ENCODE results near the gene SEC22C. TPM values are rescaled to one million over a fixed set of nuclear protein-coding genes. Genes with fewer than 3 reads are reported as not detected.
"Not testable (repeated sequence)": the region's sequence is repeated elsewhere in the genome, so short reads cannot be mapped to it uniquely, and the experiment has no call there.

SEC22C gene
- polyA plus RNA-seq, 1 of the 3 experiments (the other 2 are of a cell fraction) = 28.5 TPM

DNA sequence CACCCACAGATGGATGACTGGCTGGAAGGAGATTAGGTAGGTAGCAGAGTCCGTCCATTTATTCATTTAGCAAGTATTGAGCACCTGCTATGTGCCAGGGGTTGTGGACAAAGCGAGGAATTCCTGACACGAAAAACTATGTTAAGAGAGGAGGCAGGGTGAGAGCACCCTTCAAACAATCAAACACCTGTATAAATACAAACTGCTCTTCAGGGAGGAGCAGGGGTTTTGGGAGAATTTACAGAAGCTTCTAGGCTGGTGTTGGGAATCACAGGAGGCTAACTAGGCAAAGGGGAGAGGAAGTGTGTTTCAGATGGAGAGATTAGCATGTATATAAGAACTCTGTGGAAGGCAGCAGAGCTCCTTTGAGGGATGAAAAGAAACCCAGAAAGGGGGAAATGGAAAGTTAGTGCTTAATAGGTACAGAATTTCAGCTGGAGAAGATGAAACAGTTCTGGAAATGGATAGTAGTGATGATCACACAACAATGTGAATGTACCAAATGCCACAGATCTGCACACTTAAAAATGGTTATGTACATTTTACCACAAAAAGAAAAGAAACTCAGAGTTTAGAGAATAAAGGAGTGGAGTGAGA, 805 bp upstream of the SEC22C start:
- H3K27ac ChIP-seq (ENCODE audit: low read depth in 2 of 2, low read length in 1 of 2) = peak overlapping the region; percentile 64 to 82; a peak in 3 of 4 replicates
- H3F3A ChIP-seq (replicated peaks; ENCODE audit: insufficient read depth) = peaks cover 3% of the 10 kb centered on the region
- peak overlapping the region; percentile 93 for H3K4me2 ChIP-seq
- peak overlapping the region; percentile 96 for H2AFZ ChIP-seq (ENCODE audit: low read depth)
- H3K4me1 ChIP-seq (ENCODE audit: control insufficient read depth in 1 of 2, insufficient read depth in 2 of 2, low read depth in 1 of 2, low read length in 1 of 2) = peaks cover 0 to 7% of the 10 kb centered on the region in 2 experiments; a peak in 2 of 4 replicates
- TF ChIP-seq TEAD4 (IDR thresholded peaks at IDR 0.05; ENCODE audit: borderline replicate concordance, insufficient read depth) (no peak), GABPA (IDR thresholded peaks at IDR 0.05; ENCODE audit: low read depth) (no peak), YY1 (IDR thresholded peaks at IDR 0.05; ENCODE audit: low read depth) (no peak), JUND (IDR thresholded peaks at IDR 0.05) (no peak), ELF1 (IDR thresholded peaks at IDR 0.05) (no peak)
- TF ChIP-seq, protein P1, sequence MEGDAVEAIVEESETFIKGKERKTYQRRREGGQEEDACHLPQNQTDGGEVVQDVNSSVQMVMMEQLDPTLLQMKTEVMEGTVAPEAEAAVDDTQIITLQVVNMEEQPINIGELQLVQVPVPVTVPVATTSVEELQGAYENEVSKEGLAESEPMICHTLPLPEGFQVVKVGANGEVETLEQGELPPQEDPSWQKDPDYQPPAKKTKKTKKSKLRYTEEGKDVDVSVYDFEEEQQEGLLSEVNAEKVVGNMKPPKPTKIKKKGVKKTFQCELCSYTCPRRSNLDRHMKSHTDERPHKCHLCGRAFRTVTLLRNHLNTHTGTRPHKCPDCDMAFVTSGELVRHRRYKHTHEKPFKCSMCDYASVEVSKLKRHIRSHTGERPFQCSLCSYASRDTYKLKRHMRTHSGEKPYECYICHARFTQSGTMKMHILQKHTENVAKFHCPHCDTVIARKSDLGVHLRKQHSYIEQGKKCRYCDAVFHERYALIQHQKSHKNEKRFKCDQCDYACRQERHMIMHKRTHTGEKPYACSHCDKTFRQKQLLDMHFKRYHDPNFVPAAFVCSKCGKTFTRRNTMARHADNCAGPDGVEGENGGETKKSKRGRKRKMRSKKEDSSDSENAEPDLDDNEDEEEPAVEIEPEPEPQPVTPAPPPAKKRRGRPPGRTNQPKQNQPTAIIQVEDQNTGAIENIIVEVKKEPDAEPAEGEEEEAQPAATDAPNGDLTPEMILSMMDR (IDR thresholded peaks at IDR 0.05) = no peak
- peak overlapping the region; percentile 80 to 92 for H3K4me3 ChIP-seq (ENCODE audit: low read depth in 2 of 2, low read length in 1 of 2)
- peak; percentile 12 for DNase-seq
- no peaks in the 10 kb centered on the region for H4K20me1 ChIP-seq (ENCODE audit: insufficient read depth)
- CTCF ChIA-PET = interaction anchor here (0.6 to 3.2 kb wide), 11 partner anchors 11 to 587 kb away, joined by 3 to 16 read pairs (median 4); partner anchors contain the start of gene ZBTB47
- H3K9me3 ChIP-seq = no peaks in the 10 kb centered on the region
- POLR2A ChIA-PET = interaction anchor here (0.6 to 1.3 kb wide), 3 partner anchors 18 to 258 kb away, joined by 3 to 5 read pairs (median 4); partner anchors contain the start of gene NKTR
- peak overlapping the region; percentile 87 for H3K9ac ChIP-seq
- 0% methylated on average over 3 of the region's 3 CpGs for WGBS (ENCODE audit: low lambda C conversion rate)
- peaks cover 0 to 14% of the 10 kb centered on the region in 2 experiments for H3K36me3 ChIP-seq (replicated peaks in 1 of 2; ENCODE audit: control insufficient read depth in 1 of 2, insufficient read depth in 2 of 2, low read length in 1 of 2)
- H3K79me2 ChIP-seq (ENCODE audit: insufficient read depth) = peaks cover 42% of the 10 kb centered on the region
- no peaks in the 10 kb centered on the region for H3K27me3 ChIP-seq (ENCODE audit: insufficient read depth)
- no peaks in the 10 kb centered on the region for H3K9me2 ChIP-seq

DNA sequence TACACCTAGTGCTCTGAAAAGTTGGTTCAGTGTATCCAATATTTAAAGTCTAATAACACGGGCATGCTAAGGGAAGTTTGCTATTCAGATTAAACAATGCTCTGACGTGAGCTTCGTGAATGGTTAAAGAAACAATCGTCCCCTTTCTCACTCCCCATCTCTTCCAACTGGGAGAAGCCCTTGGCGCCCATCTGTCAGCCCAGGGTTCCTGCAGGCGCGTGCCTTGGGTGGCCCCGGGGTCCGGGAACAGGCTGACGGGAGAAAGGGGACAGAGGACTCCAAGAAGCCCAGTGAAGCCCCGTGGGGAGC, 413 bp downstream of the SEC22C start:
- 0% methylated on average over 8 of the region's 11 CpGs for WGBS (ENCODE audit: low lambda C conversion rate)
- Histone ChIP-seq H3K9me3 (no peaks in the 10 kb centered on the region), H3K79me2 (ENCODE audit: insufficient read depth) (peaks cover 54% of the 10 kb centered on the region), H3K9ac (peak overlapping the region; percentile 87), H3K9me2 (no peaks in the 10 kb centered on the region), H3K4me2 (peak overlapping the region; percentile 93), H3K36me3 (replicated peaks in 1 of 2; ENCODE audit: control insufficient read depth in 1 of 2, insufficient read depth in 2 of 2, low read length in 1 of 2) (peaks cover 0 to 20% of the 10 kb centered on the region in 2 experiments), H3K4me3 (ENCODE audit: low read depth in 2 of 2, low read length in 1 of 2) (peak overlapping the region; percentile 80 to 92), H3F3A (replicated peaks; ENCODE audit: insufficient read depth) (peaks cover 3% of the 10 kb centered on the region), H4K20me1 (ENCODE audit: insufficient read depth) (no peaks in the 10 kb centered on the region), H3K4me1 (ENCODE audit: control insufficient read depth in 1 of 2, insufficient read depth in 2 of 2, low read depth in 1 of 2, low read length in 1 of 2) (peaks cover 0 to 7% of the 10 kb centered on the region in 2 experiments; a peak in 2 of 4 replicates), H3K27ac (ENCODE audit: low read depth in 2 of 2, low read length in 1 of 2) (peak overlapping the region; percentile 64 to 82), H3K27me3 (ENCODE audit: insufficient read depth) (no peaks in the 10 kb centered on the region), H2AFZ (ENCODE audit: low read depth) (peak overlapping the region; percentile 96)
- no peak for DNase-seq
- ChIA-PET CTCF (interaction anchor here (1.0 to 3.2 kb wide), 6 partner anchors 9 to 258 kb away, joined by 3 to 16 read pairs (median 4); partner anchors contain the start of gene ZBTB47), POLR2A (no interaction called here)
- TF ChIP-seq GATA2 (CRISPR knock-in tag; IDR thresholded peaks at IDR 0.05) (no peak), CHD2 (IDR thresholded peaks at IDR 0.05; ENCODE audit: low read length, partially characterized antibody) (no peak)
- TF ChIP-seq, protein P2, sequence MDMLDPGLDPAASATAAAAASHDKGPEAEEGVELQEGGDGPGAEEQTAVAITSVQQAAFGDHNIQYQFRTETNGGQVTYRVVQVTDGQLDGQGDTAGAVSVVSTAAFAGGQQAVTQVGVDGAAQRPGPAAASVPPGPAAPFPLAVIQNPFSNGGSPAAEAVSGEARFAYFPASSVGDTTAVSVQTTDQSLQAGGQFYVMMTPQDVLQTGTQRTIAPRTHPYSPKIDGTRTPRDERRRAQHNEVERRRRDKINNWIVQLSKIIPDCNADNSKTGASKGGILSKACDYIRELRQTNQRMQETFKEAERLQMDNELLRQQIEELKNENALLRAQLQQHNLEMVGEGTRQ (IDR thresholded peaks at IDR 0.05; ENCODE audit: borderline replicate concordance, low read depth, low read length) = no peak

DNA sequence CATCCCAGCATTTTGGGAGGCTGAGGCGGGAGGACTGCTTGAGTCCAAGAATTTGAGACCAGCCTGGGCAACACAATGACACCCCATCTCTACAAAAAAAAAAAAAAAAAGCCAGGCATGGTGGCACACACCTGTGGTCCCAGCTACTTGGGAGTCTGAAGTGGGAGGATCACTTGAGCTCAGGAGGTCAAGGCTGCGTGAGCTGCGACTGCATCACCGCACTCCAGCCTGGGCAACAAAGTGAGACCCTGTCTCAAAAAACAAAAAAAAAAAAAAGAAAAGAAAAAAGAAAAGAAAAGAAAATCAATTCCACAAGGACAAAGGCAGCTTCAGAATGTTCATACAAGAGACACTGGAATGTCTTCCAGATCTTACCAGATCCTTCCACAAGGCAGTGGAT, 2.4 kb downstream of the SEC22C start:
- CTCF ChIA-PET = interaction anchor here (0.9 to 1.0 kb wide), 2 partner anchors 27 to 31 kb away, joined by 3 to 4 read pairs; no protein-coding TSS in a partner anchor
- H3K9me3 ChIP-seq; H3K27ac ChIP-seq (ENCODE audit: low read depth in 2 of 2, low read length in 1 of 2); H3K9ac ChIP-seq; H3K9me2 ChIP-seq; H3F3A ChIP-seq (replicated peaks; ENCODE audit: insufficient read depth); POLR2A ChIA-PET; H2AFZ ChIP-seq (ENCODE audit: low read depth); H3K27me3 ChIP-seq (ENCODE audit: insufficient read depth); H3K4me3 ChIP-seq (ENCODE audit: low read depth in 2 of 2, low read length in 1 of 2); H3K4me1 ChIP-seq (ENCODE audit: control insufficient read depth in 1 of 2, insufficient read depth in 2 of 2, low read depth in 1 of 2, low read length in 1 of 2); DNase-seq; H3K4me2 ChIP-seq; H4K20me1 ChIP-seq (ENCODE audit: insufficient read depth): not testable (repeated sequence)
- peaks cover 4 to 39% of the 10 kb centered on the region in 2 experiments for H3K36me3 ChIP-seq (replicated peaks in 1 of 2; ENCODE audit: control insufficient read depth in 1 of 2, insufficient read depth in 2 of 2, low read length in 1 of 2)
- WGBS (ENCODE audit: low lambda C conversion rate) = 98% methylated on average over 4 of the region's 4 CpGs
- peaks cover 72% of the 10 kb centered on the region for H3K79me2 ChIP-seq (ENCODE audit: insufficient read depth)

All from SK-N-SH (cell line).